ENCODE results near the gene PID1.
"Not testable (repeated sequence)": the region's sequence is repeated elsewhere in the genome, so short reads cannot be mapped to it uniquely, and the experiment has no call there.

PID1 gene

GRCh38 chr2:229206548-229206947 lies 64.5 kb downstream of the PID1 start:
- no peak for DNase-seq

DNA sequence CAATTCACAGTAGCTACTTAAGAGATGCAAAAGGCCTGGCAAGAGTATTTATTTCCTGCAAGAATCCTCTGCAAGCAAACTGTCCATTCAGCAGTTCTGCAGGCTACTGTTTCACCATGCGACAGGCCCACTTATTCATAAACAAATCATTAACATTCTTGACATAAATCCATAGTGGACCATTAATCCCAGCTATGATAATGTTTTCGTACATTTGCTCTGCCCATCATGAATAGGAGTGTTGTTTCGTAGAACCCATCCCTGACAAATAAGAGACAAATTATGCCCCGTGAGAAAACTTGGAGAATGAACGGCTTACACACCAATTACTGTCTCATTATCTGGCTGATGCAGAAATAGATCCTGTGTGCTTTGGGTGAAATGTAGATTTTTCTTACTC lies 65.4 kb downstream of the PID1 start:
- no peak for DNase-seq

- DNase-seq: no peak
Observed at GRCh38 chr2:229202646-229203045, 68.4 kb downstream of the PID1 start.

- DNase-seq: no peak
Observed at GRCh38 chr2:229201521-229201920, 69.6 kb downstream of the PID1 start.

DNA sequence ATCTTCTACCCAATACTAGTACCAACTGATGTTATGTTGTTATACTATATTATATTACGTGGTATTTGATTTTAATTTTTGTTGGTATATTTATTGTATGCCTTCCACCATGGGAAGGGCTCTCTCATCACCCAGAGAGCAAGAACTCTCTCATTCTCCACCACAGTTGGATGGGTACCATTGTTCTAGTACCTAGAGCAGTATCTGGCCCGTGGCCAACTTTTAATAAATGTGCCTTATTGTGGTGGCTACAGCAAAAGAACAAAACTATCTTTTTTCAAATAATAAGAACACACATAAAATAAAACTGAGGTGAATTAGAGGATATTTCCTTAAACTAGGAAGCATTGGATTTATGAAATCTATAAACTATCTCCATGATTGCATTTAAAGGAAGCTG lies 71.8 kb downstream of the PID1 start:
- DNase-seq: no peak

GRCh38 chr2:229196448-229196847 lies 74.6 kb downstream of the PID1 start:
- DNase-seq: no peak

DNA sequence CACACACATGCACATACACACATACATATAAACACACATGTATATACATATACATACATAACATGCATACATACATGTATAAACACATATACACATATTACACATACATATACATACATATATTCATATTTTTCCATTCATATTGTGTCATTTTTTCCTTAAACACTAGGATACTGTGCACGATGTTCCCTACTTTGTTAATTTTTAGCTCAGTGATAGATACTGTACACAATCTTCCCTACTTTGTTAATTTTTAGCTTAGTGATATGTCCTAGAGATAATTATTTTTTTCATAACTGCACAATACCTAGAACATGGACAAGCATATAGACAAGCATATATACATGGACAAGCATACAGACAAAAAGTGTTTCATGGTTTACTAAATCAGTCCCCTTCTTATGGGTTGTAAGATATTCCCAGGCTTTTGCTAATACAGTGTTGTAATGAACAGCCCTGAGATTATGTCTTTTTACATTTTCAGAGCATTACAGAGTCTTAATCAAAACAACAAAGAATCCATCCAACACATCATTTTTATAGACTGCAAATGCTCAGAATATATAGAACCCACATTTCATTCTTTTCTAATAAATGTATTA lies 75.6 kb downstream of the PID1 start:
- no peak for DNase-seq

DNA sequence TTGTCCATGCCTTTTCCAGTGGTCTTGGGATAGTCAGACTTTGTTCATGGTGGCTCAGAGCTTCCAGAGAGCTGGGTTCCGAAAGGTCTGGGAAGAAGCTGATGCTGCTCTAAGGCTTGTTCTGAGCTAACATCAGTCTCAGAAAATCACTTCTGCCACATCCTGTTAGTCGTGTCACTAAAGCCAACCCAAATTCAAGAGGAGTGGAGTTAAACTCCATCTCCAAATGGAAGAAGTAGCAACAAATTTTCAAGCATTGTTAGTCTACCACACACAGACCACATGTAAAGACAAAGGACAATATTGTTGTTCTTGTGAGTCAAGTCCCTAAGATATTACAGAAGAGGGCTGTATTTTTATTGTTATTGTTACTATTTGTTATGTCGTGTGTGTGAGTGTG lies 77.8 kb downstream of the PID1 start:
- DNase-seq: no peak

DNA sequence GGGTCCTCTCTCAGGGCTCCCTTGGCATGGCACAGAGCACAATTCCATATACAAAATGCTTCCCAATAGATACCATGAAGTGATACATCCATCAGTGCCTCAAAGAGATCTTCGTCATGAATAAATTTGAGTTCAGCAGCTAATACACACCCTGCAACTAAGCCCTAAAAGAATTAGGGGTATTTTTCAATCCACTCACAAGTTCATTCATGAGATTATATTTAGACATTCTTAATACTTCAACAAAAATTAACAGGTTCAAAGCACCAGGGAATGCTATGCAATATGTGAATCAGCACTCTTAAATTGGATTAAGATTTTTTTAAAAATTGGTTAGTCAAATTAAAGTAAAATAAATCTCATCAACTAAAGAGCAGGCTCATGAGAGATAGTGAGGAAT lies 79.7 kb downstream of the PID1 start:
- no peak for DNase-seq

DNA sequence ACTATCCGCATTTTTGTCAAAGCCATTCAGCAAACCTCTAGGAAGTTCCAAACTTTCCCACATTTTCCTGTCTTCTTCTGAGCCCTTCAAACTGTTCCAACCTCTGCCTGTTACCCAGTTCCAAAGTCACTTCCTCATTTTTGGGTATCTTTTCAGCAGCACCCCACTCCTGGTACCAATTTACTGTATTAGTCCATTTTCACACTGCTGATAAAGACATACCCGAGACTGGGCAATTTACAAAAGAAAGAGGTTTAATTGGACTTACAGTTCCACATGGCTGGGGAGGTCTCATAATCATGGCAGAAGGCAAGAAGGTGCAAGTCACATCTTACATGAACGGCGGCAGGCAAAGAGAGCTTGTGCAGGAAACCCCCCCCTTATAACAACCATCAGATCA lies 84.0 kb downstream of the PID1 start:
- not testable (repeated sequence) for DNase-seq

DNA sequence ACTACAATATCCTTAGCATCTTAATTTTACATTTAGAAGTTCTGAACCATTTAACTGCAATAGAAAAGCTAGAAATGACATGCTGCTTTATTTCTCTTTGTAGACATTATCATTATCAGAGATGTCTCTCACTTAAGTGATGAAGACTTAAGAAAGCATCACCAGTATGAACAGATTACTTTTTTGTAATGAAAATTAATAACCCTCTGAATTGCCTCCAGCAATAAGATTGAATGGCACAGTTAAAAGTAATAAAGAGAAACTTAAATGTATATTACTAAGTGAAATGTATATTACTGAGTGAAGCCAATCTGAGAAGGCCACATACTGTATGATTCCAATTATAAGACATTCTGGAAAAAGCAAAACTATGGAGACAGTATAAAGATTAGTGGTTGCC lies 89.4 kb downstream of the PID1 start:
- DNase-seq: no peak

DNA sequence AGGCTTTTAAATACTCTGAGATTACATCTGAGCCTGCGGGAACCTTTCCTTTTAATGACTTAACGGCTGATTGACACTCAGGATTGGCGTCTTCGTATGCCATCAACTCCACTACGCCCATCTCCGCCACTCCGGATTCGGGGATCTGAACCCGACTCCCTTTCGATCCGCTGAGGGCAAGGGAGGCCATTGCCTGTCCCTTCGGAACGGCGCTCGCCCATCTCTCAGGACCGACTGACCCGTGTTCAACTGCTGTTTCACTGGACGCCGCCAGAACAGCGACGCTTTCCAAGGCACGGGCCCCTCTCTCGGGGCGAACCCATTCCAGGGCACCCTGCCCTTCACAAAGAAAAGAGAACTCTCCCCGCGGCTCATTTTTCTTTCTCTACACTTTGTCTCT lies 90.4 kb downstream of the PID1 start:
- DNase-seq: no peak

- no peak for DNase-seq
Observed at GRCh38 chr2:229179628-229180027, 91.5 kb downstream of the PID1 start.

GRCh38 chr2:229178706-229179105 lies 92.4 kb downstream of the PID1 start:
- no peak for DNase-seq

GRCh38 chr2:229178117-229178516 lies 93.0 kb downstream of the PID1 start:
- DNase-seq: no peak

- no peak for DNase-seq
Observed at GRCh38 chr2:229176136-229176535, 95.0 kb downstream of the PID1 start.

DNA sequence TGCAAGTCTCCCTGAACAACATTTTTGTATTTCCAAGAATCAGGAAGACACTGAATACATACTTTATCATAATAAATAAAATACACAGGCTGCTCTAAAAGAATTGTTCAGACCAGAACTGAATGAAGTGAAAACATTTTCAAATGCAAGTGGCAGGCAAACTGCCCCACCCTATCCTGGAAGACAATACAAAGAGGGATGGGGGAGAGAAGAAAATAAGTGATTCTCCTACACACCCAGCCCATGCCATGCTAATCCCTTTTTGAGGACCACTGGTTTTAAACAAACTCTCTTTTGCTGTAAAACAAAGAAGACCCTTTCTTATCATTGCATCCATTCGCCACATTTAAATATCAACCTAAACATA lies 95.6 kb downstream of the PID1 start:
- no peak for DNase-seq

GRCh38 chr2:229174794-229175496 lies 96.1 kb downstream of the PID1 start:
- no peak for DNase-seq

- no peak for DNase-seq
Observed at GRCh38 chr2:229173825-229174359, 97.2 kb downstream of the PID1 start.

- no peak for DNase-seq
Observed at GRCh38 chr2:229170916-229171315, 100.2 kb downstream of the PID1 start.

DNA sequence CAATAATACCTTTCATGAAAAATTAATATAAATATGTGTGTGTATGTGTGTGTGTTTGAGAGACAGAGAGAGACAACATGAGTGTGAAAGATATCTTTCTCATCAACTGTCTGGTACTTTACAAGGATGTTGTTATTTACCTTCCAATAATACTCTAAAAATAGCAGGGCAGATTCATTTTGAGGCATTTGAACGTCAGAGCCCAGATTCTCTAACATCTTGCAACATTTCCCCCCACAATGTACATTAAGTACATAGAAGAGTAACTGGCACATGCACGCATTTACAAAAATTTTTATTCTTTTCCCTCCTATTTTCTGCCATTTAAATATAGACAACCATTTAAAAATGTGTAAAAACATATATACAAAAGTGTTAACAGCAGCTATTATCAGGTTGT lies 100.9 kb downstream of the PID1 start:
- DNase-seq: no peak

- no peak for DNase-seq
Observed at GRCh38 chr2:229169751-229170150, 101.3 kb downstream of the PID1 start.

- no peak for DNase-seq
Observed at GRCh38 chr2:229164545-229165249, 106.4 kb downstream of the PID1 start.

- DNase-seq: no peak
Observed at GRCh38 chr2:229163893-229164292, 107.2 kb downstream of the PID1 start.

Data from activated gamma-delta T cell (primary cell).